HUDEP-2 (cell line): Measurements from ENCODE around the gene BICDL1.

Experiments
- DNase-seq, 76 experiments: peaks; one replicate each; lab custom pipeline; 2025; ENCODE audit not compliant: unreplicated experiment in 76 of 76; lab: John Stamatoyannopoulos, UW

Gene BICDL1

DNA sequence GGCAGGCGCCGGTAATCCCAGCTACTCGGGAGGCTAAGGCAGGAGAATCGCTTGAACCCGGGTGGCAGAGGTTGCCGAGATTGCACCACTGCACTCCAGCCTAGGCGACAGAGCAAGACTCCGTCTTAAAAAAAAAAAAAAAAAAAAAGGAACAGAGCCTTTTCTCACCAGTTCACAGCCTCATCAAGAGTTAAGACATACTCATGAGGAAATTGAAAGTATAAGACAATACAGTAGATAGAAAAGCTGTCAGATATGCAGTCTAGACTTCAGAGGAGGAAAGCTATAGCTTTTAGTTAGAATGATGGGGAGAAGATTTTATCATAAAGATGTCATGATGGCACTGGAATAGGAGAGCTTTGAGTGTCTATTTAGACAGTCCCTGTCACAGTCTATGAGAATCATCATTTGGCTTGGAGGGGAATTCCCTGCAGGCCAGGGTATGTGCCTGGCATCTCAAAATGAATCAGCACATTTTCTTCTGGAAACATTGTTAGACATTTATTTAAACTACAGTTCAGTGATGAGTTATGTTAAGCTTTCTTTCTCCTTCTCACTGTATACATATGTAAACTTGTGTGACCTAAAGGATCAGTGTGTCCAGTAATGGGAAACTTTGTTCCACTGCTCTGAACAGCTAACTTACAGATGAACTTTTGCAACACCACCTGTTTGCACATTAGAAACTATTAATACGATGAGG is 130.4 kb downstream of the BICDL1 start:
- no peak for DNase-seq

DNA sequence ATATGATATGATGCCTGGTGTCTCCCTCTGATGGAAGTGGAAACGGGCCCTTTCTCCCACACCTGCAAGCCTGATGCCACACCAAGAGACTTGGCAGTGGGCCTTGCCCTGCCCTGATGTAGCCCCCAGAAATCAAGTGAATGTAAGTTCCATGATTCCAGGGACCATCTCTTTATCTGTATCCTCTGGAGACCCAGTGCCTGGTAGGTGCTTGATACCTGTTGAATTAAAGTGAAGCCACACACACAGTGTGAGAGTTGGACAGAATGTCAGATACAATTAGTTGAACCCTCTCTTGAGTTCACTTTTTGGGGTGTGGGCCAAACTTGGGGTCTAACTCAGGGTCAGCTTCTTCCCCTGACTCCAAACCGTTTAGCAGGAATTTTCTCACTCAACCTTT is 132.3 kb downstream of the BICDL1 start:
- no peak for DNase-seq

DNA sequence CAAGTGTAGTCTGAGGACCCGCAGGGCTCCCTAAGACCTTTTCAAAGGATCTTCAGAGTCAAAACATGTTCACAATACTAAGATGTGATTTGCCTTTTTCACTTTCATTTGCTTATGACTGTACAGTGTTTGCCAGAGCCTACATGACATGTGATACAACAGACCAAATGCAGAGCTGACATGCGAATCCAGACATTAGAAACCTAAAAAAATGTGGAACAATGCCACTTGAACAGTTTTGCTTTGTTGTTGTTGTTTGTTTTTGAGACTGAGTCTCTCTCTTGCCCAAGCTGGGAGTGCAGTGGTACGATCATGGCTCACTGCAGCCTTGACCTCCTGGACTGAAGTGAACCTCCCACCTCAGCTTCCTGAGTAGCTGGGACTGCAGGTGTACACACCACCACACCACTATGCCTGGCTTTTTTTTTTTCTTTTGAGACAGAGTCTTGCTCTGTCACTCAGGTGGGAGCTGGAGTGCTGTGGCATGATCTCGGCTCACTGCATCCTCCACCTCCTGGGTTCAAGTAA is 132.8 kb downstream of the BICDL1 start:
- DNase-seq: no peak

DNA sequence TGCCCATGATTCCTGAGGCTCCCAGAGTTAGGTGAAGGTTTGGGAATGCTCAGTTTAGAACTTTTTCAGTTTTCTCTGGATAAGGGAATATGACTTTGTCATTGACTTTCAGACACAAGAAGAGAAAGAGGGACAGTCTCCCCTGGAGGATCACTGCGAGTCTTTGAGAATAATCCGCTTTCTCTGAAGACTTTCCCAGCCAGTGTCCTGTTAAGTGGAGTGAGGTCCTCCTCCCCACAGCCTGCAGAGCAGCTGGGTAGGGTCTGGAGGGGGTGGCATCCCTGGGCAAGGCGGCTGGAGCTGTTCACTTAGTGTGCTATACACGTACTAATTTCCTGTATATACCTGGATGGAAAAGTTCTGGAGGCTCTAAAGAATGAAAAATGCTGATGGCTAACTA is 136.0 kb downstream of the BICDL1 start:
- no peak for DNase-seq

DNA sequence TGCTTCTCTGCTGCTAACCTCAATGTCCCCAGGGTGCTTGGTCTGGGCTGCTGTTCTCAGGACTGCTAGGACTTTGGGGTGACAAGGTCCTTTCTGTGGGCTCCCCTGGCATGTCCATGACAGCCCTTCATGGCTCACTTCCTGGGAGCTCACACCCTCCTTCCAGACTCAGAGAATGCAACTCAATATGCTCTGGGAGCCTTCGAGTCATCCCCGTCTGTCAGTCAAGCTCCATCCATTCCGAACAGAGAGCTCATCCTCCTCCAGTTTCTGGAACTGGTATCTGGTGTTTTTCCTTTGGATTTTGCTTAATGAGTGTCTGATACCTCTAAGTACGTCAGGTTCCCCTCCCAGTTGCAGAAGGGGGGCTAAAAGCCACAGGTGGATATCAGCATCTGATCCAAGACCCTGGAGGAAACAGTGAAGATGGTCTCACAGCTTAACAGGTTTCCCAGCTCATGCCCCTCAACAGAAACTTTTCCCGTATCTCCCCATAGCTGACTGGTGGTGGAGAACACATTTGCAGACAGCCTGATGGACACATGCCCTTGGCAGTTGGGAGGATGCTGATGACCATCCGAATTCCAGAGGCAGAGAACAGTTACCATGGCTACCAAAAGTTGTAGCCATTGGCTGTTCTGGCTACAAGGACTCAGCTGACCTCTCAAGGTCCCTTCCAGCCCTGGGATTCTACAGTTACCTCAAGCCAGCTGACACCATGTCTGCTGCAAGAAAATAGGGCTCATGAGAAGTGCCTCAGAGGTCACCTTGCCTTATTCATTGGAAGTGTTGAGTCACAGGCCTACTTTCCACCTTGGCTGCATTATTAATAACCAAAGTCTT is 137.0 kb downstream of the BICDL1 start:
- DNase-seq: no peak

DNA sequence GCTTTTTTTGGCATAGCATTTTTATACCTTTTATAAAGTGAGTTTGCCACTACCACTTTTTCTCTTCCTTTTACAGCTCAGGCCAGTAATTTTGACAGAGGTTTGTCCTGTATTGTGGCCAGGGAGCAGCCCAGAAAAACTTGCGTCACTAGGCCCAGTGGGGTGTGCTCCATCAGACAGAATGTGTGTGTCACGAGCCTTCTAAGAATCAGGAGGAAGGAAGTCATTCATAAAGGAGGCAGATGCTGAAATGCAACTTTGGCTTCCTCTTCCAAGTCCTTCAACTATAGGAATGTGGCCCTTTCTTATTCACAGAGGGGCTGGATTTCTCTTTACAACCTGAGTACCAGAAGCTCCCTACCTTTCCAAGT is 137.6 kb downstream of the BICDL1 start:
- no peak for DNase-seq

DNA sequence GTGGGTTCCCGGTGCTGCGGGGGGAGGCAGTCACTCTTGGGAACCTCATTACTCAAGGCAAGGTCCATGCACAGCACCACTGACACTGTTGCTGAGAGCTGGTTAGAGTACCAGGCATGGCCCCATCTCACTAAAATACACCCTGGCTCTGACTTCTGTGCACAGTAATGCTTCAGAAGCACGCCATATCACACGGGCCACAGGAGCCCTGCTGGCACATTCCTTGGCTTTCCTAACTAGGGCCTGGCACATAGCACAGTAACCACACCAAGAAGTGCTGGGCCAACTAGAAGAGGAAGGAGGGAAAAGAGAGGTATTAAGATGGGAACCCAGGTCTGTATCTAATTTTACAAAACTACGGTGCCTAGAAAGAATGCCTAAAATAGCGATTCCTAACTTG is 141.0 kb downstream of the BICDL1 start:
- no peak for DNase-seq

DNA sequence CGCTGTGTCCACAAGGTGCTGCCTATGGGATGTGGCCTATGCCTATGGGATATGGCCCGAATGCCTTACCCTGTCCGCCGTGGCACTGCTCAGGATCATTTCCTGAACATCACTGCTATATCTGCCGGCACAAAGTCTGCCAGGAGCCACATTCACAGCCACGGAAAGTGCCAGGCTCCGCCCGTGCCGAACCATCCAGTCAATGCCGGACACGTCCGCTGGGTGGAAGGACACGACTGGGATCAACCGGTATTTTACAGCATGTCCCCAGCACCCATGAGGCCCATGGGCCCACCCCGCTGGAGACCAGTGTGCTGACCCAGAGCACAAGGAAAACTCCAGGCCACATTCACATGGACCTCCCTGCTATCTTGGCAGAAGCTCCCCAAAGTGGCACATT is 142.1 kb downstream of the BICDL1 start:
- DNase-seq: no peak

DNA sequence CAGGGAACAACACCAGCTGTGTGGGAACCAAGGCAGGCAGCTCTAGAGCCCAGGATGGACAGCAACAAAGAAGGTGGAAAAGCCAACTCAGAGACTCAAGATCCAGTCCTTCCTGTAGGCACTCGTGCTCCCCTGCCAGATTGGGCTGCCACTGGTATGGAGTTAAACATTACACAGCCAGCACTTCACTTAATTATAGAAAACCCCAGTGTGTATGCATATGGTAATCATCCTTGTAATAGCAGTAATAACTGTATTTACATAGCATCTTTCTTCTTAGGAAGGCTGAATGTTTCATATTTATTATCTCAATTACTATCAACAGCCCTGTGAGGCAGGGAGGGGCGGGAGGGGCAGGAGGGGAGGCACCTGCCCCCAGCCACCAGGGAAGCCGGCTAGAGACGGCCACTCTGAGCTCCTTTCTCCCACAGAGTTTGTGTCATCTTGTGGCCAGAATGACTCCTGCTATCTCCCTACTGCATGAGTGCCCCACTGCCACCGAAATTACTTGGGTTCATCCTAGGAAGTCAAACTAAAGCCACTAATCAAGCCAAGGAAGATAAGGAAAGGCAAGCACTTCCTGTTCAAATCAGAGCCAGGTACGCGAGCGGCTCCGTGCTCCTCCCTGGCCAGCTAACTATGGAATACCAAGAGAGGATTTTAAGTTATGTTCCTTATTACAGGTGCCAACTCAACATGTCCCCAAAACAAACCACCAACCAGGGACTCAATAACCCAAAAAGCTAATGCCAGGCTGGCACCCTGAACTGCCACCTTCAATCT is 143.2 kb downstream of the BICDL1 start:
- DNase-seq: no peak

DNA sequence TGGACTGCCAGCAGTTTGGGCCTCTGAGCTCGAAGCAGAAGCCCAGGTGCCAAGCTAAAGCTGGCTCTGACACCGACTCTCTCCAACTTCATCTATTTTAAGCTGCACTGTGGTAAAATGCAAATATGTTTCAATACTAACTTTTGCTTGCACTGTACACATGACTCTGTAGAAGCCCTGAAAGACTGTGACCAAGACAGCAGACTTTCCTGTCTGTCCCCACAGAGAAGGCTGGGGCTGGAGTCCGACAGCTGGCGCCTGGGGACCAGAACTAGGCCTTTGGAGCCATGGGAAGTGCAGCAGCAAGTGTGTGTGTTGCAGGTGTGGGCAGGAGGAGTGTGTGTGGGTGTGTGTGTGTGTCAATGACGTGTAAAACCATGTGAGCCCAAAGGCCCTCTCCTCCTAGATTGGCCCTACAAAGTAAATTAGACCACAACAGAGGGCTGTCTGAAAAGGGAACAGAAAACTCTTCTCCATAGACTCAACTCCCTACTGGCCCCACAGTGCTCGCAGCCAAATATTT is 143.9 kb downstream of the BICDL1 start:
- DNase-seq: no peak

DNA sequence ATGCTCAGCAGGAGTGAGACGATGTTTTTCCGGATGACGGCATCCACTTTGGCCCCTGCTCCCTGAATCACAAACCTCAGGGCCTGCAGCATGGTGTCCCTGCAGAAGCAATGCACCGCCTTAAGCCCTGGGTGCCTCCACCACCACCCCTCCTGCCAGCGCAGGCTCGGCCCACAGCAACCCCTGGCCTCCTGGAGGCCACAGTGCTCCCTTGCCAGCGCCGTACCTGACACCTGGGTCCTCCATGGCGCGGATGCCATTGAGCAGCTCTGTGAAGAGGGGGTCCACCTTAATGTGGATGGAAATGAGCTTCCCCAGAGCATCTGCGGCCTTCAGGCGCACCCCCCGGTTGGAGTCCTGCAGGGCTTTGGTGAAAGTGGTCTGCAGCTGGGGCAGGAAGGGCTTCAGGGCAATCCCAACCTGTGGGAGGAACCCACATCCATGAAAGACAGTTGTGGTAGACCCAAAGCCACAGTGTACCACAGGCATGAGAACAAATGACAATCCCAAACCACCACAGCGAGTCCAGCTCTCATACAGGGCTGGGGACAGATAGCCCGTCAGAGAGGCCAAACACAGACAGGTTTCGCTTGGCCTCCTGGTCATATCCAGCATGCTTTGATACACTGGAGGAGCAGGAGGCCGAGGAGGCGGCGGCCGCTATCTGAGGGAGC is 145.4 kb downstream of the BICDL1 start:
- peak in 11 of 76 experiments; percentile 8 to 52 (median 24) for DNase-seq

DNA sequence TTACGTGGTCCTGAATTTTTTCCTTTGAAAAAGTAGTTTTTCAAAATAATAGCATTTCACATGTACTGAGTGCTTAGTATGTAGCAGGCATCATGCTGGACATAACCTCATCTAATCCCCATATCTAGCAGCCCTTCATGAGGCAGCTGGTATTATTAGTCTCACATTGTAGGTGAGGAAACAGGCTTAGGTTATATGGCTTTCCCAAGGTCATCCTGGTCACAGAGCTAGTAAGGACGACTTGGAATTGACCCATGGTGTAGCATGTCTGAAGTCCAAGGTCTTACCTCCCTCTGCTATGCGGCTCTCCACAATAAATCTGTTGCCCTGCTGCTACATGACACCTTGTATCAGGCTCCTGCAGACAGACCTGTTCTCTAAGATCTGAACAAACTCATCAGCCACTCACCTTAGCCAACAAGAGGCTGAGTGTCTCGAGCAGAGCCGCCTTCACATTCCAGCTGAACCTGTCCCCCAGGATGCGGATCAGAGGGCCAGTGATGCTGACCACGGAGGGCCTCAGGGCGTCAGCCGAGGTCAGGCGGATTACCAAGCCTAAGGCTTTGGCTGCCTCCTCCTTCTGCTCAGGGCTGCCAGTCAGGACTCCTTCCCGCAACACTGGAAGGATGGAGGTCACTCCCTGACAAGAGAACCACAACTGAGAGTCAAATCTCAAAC is 147.2 kb downstream of the BICDL1 start:
- no peak for DNase-seq

DNA sequence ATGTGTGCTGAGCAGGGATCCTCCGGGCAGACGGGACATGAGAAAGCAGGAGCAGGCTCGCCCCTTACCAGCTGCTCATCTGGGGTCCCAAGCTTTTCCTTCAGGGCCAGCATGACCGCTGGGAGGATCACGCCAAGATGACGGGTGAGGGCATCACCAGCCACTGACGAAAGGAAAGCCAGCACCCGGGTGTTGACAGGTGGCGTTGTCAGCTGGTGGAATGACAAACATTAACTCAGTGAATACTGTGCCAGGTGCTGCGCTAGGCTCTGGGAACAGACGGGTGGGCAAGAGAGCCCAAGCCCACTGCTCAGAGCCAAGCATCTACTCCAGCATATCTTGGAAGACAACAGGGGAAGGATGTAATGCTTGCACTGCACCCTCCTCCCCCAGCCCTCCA is 148.8 kb downstream of the BICDL1 start:
- no peak for DNase-seq

DNA sequence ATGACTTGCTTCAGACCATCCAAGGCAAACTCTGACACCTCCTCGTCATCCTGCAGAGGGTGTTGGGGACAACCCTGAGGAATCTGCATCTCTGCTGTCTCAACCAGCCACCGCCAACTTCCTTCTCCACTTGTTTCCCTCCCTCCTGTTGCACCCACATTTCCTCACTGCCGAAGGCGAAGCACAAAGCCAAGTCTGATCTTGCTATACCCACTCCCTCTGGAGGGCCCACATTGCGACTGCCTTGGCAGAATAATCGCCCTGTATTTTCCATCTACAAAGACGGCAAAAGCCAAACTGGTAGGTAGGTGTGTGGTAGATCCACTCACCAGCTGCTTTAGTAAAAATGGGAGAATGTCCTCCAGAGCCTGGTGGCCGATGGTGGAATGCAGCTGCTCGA is 149.3 kb downstream of the BICDL1 start:
- no peak for DNase-seq

DNA sequence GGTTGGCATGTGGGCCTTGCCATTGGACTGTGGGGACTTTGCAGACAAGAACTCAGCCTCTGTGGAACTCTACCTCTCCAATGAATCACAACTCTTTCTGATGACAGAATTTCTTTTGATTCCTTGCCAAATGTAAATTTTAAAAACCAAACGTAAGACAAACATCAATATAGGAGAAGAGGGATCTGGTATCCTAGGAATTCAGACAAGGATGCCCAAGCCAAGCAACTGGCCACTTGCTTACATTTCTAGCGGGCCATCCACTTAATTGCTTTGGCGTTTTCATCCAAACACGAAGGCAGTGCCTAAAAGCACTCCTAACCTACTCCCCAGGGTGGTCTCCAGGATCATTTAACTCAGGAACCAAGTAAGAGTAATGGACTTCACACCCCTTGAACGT is 150.9 kb downstream of the BICDL1 start:
- DNase-seq: no peak

DNA sequence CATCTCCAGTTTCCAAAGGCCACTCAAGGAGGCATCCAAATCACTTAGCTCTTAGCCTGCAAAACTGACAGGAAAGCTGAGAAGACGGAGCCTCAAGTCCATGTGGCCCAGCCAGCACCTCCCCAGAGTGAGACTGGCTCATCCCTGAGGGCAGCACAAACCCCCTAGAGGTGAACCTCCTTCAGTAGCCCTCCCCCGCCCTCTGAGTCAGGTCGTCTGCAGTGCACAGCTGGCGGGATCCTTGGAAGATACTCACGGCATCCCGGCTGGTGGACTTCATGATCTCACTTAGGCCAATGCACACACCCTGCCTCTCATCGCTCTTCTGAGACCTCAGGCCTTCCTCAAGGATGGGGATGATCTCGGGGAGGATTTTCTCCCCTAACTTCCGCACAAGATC is 151.6 kb downstream of the BICDL1 start:
- no peak for DNase-seq

DNA sequence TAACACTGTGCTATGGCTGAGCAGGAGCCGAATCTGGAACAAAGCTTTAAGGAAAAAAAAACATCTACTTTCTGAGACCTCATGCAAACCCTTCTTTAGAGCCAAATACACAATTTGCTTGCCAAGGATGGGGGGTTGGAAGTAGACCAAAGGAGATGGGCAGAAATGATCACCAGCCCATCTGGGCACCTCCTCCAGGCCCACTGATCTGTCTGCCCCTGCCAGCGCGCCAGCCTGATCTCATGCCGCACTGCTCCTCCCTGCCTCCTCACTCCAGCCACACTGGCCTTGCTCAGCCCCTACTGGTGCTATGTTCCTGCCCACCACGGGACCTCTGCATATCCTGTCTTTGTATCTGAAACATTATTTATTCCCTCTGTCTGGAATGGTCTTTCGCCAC is 152.3 kb downstream of the BICDL1 start:
- DNase-seq: no peak

DNA sequence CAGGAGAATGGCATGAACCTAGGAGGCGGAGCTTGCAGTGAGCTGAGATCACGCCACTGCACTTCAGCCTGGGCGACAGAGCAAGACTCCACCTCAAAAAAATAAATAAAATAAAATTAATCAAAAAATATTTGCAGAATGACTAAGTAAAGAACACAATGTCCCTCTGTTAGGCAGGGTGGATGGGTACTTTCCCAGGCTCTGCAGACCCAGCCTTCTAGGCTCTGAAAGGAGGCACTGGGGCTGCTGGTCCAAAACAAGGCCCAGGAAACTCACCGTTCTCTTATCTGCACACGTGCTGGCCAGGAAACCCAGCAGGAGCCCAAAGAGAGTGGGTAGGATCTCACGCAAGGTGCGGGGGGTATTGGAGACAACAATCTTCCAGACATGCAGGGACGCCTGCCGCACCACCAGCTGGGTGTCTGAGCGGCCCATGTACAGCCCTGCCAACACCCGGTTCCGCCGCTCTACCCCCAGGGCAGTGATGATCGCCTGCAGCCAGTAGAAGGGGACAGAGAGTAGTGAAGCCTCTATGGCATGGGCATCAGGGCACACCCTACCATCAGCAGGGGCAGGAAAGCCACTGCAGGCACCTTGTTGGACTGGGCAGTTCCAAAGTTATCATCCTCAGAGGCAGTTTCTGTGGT is 153.3 kb downstream of the BICDL1 start:
- no peak for DNase-seq
